Right lobe of liver (tissue), 6 donors: Measurements from ENCODE around the gene GARIN5A. TPM values are rescaled to one million over a fixed set of nuclear protein-coding genes. Genes with fewer than 3 reads are reported as not detected.

Experiments used
- ATAC-seq, 4 donors: fragments of 200-7000 bp; cut with Tn5 transposase; one replicate each; pipeline ENCODE4 v1.9.1; 2020; ENCODE audit warnings: mild to moderate bottlenecking in 4 of 4, moderate library complexity in 4 of 4
- DNase-seq, 3 donors: peaks; one replicate each; pipeline ENCODE4 v3.0.0-alpha.2; 2020
- H3K27ac ChIP-seq, 3 donors: fragments of 200-600 bp; one replicate each; pipeline ENCODE4 v1.8.0; 2022
- H3K27me3 ChIP-seq, 2 donors: fragments of 200-600 bp; one replicate each; pipeline ENCODE4 v1.8.0; 2022
- H3K36me3 ChIP-seq, 4 donors: fragments of 200-600 bp; sonication (generic) in 1 of 4; one replicate each; pipeline versions ENCODE4 v1.5.1 to v1.8.0; 2017 to 2022; ENCODE audit warnings: control low read depth in 1 of 4
- H3K4me1 ChIP-seq, 4 donors: fragments of 200-600 bp; sonication (generic) in 1 of 4; one replicate each; pipeline versions ENCODE4 v1.5.1 to v1.8.0; 2017 to 2022; ENCODE audit warnings: control low read depth in 1 of 4
- H3K4me3 ChIP-seq, 3 donors: fragments of 200-600 bp; one replicate each; pipeline ENCODE4 v1.8.0; 2022
- H3K9me3 ChIP-seq, 4 donors: fragments of 200-600 bp; sonication (generic) in 1 of 4; one replicate each; pipeline versions ENCODE4 v1.5.1 to v1.8.0; 2017 to 2022; ENCODE audit warnings: control low read depth in 1 of 4
- CTCF ChIP-seq, 4 donors: fragments of 200-600 bp in 3 of 4; fragments of 450-650 bp in 1 of 4; IDR thresholded peaks; one replicate each; pipeline versions ENCODE4 v1.5.1 to v1.8.0; 2016 to 2022; ENCODE audit warnings: antibody characterized with exemption in 4 of 4, mild to moderate bottlenecking in 2 of 4
- POLR2A ChIP-seq: fragments of 450-650 bp; IDR thresholded peaks from one replicate; pipeline ENCODE4 v1.6.1; 2017; ENCODE audit warnings: antibody characterized with exemption, mild to moderate bottlenecking
- WGBS: methylation state at CpG from one replicate; pipeline ENCODE4 v1.1.6; 2018; ENCODE audit warnings: low coverage, low lambda C conversion rate; ENCODE audit not compliant: insufficient coverage; ENCODE audit errors: missing lambda C conversion rate; 5-methylcytosine and 5-hydroxymethylcytosine counted together
- intact Hi-C, 2 donors: fragments of 100-400 bp; cut with DNase I; formaldehyde crosslinking; loops; one replicate each; pipeline versions ENCODE4 v1.11.2 to v1.14.1; 2022
- total RNA-seq, 6 experiments: library from RNA; depleted of rRNA in 2 of 6; stranded (reverse); fragments of >200 nt in 2 of 6; fragmentation: NEBNext Ultra II Directional in 3 of 6; extraction: Animal tissue kit (Norgen Biotek cat#: 25700) in 3 of 6; gene quantifications; one replicate each; pipeline versions ENCODE4 v1.1.0 to v1.2.4, GENCODE V29; 2016 to 2023
- donor health status: DM: no; HTN: yes; CAD: no.
- donor health status: DM: no; HTN: no; CAD: no.
- donor health status: DM: no; HTN: no; CAD: no.
- donor health status: DM: no; HTN: yes; CAD: no.
- donor health status: DM: no; HTN: yes; CAD: no.

GARIN5A gene
- total RNA-seq, 6 experiments from 2014 or later = 0.68 to 2.3 (median 1.5) TPM

- peak in 1 of 3 donors; percentile 53 for DNase-seq
Measured at GRCh38 chr19:50518091-50519005, 41.7 kb upstream of the GARIN5A start.

GRCh38 chr19:50517704-50518075 is 41.0 kb upstream of the GARIN5A start:
- WGBS = 95% methylated on average over 11 of the region's 37 CpGs

More at GRCh38 chr19:50518091-50519005, 41.7 kb upstream of the GARIN5A start:
- intact Hi-C loops = no loop called here
- no peak for ATAC-seq
- H3K4me1 ChIP-seq = no peaks in the 10 kb centered on the region
- H3K27me3 ChIP-seq = no peaks in the 10 kb centered on the region
- H3K36me3 ChIP-seq = no peaks in the 10 kb centered on the region
- H3K27ac ChIP-seq = no peak overlapping the region
- H3K4me3 ChIP-seq = no peak overlapping the region
- TF ChIP-seq CTCF (IDR thresholded peaks at IDR 0.05) (no peak), POLR2A (no peak)
- no peaks in the 10 kb centered on the region for H3K9me3 ChIP-seq
- WGBS = 90% methylated on average over 12 of the region's 87 CpGs

GRCh38 chr19:50516964-50517703 is 40.5 kb upstream of the GARIN5A start:
- Histone ChIP-seq H3K36me3 (no peaks in the 10 kb centered on the region), H3K27ac (no peak overlapping the region), H3K27me3 (no peaks in the 10 kb centered on the region), H3K9me3 (no peaks in the 10 kb centered on the region), H3K4me1 (peaks cover 0 to 9% (median 3%) of the 10 kb centered on the region in 4 donors), H3K4me3 (no peak overlapping the region)
- WGBS = 16% methylated on average over 23 of the region's 53 CpGs
- intact Hi-C loops = no loop called here
- DNase-seq (peak in 1 of 3 donors; percentile 50), ATAC-seq (no peak)
- TF ChIP-seq POLR2A = no peak
- TF ChIP-seq CTCF (IDR thresholded peaks at IDR 0.05) = no peak

More at GRCh38 chr19:50517704-50518075, 41.0 kb upstream of the GARIN5A start:
- Histone ChIP-seq H3K4me3 (no peak overlapping the region), H3K27me3 (no peaks in the 10 kb centered on the region), H3K4me1 (peaks cover 0 to 4% (median under 1%) of the 10 kb centered on the region in 4 donors), H3K27ac (no peak overlapping the region), H3K36me3 (no peaks in the 10 kb centered on the region), H3K9me3 (no peaks in the 10 kb centered on the region)
- no peak for DNase-seq
- intact Hi-C loops = no loop called here
- no peak for ATAC-seq
- no peak for TF ChIP-seq CTCF (IDR thresholded peaks at IDR 0.05)
- TF ChIP-seq POLR2A = no peak

GRCh38 chr19:50516456-50516855 is 39.8 kb upstream of the GARIN5A start:
- H3K4me3 ChIP-seq = no peak overlapping the region
- no peaks in the 10 kb centered on the region for H3K27me3 ChIP-seq
- WGBS = 61% methylated on average over 4 of the region's 12 CpGs
- H3K36me3 ChIP-seq = no peaks in the 10 kb centered on the region
- peaks cover 0 to 12% (median 4%) of the 10 kb centered on the region in 4 donors for H3K4me1 ChIP-seq
- no peaks in the 10 kb centered on the region for H3K9me3 ChIP-seq
- DNase-seq (peak in 1 of 3 donors; percentile 25), ATAC-seq (no peak)
- H3K27ac ChIP-seq = no peak overlapping the region
- intact Hi-C loops = no loop called here
- TF ChIP-seq CTCF (IDR thresholded peaks at IDR 0.05) = no peak
- no peak for TF ChIP-seq POLR2A
